Activated CD8-positive, alpha-beta memory T cell treated with anti-CD3 and anti-CD28 coated beads for 4 hours (primary cell): ENCODE data around the gene GSDMA.
"Not testable (repeated sequence)": the region's sequence is repeated elsewhere in the genome, so short reads cannot be mapped to it uniquely, and the experiment has no call there.

Experiments used
- DNase-seq, 2 donors: peaks; one replicate each; pipeline ENCODE4 v3.0.0-alpha.2; 2020; ENCODE audit warnings: low read depth in 2 of 2

Gene GSDMA

DNA sequence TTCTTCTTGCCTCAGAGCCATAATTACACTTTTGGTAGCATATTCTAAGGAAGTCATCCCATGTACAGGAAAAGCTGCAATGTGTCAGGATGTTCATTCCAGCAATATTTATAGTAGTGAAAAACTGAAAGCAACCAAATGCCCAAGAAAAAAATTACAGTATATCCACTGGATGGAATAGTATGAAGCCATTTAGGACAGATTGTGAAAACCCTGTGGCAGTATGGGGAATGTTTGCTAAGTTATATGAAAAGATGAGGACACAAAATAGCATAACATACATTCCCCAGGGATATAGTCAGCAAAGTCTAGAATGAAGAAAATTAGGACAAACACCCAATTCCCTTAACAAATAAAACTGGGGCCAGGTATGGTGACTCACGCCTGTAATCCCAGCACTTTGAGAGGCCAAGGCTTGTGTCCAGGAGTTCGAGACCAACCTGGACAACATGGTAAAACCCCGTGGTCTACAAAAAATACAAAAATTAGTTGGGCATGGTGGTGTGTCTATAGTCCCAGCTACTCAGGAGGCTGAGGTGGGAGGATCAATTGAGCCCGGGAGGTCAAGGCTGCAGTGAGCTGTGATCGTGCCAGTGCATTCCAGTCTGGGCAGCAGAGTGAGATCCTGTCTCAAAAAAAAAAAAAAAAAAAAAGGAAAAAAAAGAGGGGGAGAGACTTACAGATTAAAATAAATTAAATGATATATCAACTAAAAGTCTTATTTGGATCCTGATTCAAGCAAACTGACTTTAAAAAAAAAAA is 33.0 kb upstream of the GSDMA start:
- DNase-seq, result no peak

DNA sequence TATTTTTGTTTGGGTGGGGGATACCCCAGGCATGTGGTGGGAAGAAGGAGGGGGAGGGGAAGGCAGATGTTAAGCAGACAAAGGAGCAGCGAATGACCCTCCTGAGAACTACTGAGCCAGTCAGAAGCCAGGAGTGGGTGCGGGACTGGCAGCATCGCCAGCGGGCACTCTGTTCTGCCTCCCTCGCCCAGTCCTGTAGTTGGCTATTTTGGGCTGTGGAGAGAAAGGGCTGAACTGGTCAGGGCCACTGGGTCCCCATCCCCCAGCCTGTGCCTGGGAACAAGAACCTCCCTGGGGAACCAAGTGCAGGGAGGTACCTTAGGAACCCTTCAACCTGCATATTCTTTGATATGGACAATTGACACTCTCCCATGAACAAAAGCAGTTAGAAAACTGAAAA is 28.9 kb upstream of the GSDMA start:
- no peak for DNase-seq

DNA sequence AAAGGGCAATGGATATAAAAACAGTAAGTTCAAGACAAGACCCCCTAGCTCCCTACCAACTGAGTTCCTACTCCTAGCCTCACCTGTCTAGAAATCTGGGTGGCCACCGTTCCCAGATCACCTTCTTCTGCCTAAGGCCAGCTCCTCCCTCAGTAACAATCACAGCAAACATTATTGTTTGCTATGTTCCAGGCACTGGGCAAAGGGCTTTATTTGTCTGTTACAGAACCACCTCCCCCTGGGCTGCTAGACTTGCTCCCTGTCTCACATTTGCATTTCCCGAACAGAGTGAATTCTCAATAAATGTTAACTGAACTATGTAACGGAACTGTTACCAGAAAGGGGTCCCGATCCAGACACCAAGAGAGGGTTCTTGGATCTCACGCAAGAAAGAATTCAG is 28.5 kb upstream of the GSDMA start:
- no peak for DNase-seq

DNA sequence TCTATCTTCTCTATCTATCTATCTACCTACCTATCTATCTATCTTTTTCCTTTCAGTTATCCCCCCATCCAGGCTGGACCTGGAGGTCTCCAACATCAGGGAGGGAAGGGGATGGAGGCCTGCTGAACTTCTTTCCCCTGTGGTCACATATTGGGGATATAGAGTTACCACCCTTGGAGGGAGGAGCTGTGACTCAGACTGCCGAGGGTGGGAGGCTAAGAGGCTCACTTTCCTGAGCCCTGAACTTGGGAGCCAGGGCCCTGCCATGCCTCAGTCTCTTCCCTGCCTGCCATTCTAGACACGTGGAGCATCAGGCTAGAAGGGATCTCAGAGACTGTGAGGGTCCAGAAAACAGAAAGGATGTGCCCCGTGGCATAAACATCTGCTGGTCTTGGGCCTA is 26.9 kb upstream of the GSDMA start:
- DNase-seq, result no peak

DNA sequence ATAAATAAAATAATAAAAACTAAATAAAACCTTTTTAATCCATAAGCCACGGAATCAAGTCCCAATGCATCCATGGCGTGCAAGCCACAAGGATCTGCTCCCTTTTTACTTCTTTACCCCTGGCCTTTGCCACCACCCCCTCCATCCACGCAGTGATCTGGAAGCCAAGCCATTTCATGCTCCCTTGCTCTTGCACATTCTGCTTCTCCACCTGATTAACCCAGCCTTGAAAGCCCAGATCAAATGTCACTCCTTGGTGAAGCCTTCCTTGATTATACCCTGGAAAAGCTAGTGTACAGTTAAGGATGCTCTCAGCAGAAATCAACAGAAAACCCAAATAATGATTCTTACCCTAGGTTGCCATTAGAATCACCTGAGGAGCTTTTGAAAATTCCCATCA is 25.4 kb upstream of the GSDMA start:
- DNase-seq, result no peak

DNA sequence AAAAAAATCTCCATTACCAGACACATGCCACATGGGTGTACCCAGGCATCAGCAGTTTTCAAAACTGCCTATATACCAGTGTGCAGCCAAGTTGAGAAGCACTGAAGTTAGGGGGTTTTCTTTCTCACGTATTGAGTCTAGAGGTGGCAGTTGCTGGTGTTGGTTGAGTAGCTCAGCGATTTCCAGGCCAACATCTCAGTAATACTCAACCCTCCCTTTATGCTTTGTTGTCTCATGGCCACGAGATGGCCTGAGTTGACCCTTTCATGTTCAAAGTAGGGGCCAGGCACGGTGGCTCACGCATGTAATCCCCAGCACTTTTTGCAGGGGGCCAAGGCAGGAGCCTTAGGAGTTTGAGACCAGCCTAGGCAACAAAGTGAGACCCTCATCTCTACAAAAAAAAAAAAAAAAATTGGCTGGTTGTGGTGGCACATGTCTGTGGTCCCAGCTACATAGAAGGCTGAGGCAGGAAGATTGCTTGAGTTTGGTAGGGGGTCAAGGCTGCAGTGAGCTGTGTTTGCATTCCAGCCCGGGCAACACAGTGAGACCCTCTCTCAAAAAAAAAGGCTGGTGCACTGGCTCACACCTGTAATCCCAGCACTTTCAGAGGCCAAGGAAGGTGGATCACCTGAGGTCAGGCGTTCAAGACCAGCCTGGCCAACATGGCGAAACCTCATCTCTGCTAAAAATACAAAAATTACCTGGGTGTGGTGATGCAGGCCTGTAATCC is 24.5 kb upstream of the GSDMA start:
- no peak for DNase-seq

DNA sequence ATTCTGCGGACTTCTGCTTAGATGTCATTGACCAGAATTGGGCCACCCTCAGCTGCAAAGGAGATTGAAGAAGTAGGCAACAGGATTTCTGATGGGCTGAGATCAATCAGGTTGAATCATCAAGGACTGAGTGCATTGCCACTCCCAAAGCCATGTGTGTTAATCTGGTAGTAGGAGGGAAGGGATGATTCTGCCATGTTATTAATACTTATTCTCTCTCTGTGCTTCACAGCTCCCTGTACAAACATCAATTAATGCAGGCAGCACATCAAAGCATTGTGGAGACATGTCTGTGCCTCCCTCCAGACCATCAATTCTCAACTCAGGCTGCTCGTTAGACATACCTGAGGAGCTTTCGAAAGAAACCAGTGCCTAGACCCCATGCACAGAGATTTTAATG is 23.7 kb upstream of the GSDMA start:
- DNase-seq, result no peak

DNA sequence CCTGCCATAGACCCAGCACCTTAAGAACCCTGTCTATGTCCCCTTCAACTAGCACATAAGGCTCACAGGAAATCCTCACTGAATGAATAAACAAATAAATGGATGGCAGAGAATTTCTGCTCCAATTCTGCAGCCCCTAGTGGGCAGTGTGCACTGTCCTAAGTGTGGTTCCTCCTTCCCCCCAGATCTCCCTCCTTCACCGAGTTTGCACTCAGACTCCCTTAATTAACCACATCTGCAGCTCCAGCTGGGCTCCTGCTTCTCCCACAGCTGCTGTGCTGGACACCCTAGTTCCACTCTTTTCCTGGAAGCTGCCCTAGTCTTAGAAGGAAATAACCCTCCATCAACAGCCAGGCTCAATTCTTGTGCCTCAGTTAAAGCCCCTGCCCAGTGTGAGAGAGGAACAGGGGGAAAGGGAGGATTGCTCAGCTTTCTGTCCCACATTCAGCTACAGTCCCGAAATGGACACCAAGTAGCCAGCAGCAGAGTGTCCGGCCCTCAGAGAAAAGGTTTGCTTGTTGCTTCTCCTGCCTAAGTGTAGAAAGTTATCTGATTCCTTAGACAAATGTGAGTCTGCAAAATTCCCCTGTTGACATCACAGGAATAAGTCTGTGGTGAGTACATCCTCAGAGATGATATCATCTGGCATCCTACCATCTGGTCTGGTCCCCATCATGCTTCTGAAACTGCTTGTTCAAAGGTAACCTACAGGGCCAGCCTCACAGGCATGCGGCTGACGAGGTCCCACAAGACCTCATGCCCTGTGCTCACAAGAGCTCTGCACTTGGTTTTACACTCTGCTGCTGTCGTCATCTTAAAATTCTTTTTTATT is 23.0 kb upstream of the GSDMA start:
- DNase-seq, result no peak

DNA sequence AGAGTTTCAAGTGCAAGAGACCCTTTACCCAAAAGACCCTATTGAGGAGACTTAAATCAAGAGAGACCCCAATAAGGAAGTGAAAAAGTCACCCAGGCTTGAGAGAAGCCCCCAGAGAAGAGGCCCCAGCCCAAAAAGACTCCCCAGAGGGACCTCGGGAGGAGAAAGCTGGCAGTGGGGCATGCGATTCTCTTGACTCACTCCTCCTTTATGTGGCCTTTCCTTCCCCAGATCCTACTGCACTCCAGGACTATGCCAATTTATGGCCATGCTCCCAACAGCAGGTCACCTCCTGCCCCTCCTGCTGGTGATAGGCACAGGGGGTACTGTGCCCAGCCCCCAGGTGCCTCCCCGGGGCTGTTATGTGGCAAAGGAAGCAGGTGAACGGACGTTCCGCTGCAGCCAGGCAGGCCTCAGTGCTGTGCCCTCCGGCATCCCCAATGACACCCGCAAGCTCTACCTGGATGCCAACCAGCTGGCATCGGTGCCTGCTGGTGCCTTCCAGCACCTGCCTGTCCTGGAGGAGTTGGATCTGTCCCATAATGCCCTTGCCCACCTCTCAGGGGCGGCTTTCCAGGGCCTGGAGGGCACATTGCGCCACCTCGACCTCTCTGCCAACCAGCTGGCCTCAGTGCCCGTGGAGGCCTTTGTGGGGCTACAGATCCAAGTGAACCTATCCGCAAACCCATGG is 19.0 kb upstream of the GSDMA start:
- no peak for DNase-seq

DNA sequence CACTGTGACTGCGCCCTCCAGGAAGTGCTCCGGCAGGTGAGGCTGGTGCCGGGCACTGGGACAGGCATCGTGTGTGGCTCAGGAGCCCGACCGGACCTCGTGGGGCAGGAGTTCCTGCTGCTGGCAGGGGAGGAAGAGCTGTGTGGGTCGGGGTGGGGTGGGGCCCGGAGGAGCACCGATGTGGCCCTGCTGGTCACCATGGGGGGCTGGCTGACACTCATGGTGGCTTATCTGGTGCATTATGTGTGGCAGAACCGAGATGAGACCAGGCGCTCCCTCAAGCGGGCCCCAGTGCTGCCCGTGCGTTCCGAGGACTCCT is 18.5 kb upstream of the GSDMA start:
- no peak for DNase-seq

DNA sequence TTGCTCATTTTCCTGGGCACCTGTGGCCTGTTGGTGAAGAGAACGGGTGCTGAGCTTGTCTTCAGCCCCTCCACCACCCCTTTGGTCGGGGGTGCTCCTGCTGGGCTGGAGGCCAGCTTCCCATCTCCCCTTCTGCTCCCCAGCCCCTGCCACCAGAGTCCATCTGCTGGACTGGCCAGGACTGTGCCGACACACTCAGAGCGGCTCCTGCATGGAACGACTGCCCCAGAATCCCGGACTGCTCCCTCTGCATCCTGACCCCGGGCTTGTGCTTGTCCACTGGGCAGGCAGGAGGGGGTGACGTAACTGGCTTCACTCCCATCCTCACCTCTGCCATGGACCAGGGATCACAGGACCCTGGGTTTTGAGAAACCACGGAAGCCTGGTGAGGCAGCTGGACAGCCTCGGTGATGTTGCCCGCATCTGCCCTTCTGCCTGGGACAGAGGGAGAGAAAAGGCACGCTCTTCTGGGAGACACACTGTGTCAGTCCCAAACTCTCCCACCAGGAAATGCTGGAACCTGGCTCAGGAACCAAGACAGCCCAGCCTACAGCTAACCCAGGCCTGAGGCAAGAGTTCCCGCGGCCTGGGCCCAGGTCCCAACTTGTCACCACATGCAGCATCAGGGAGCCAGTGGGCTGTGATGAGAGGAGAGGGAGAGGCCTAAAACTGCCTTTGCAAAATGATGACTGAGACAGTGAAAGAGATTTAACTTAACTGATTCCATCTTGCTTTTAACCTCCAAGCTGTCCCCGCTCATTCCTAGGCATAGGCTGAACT is 16.1 kb upstream of the GSDMA start:
- DNase-seq, result no peak

DNA sequence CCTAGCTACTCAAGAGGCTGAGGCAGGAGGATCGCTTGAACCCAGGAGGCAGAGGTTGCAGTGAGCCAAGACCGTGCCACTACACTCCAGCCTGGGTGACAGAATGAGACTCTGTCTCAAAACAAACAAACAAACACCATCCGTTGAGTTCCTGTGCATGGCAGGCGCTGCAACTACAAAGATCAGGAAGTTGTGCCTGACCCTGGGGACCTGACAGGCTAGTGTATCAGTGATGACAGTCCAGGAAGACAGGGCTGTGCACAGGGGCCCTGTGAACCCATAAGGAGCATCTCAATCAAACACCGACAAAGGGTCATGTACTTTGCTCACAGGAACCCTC is 14.3 kb upstream of the GSDMA start:
- not testable (repeated sequence) for DNase-seq

DNA sequence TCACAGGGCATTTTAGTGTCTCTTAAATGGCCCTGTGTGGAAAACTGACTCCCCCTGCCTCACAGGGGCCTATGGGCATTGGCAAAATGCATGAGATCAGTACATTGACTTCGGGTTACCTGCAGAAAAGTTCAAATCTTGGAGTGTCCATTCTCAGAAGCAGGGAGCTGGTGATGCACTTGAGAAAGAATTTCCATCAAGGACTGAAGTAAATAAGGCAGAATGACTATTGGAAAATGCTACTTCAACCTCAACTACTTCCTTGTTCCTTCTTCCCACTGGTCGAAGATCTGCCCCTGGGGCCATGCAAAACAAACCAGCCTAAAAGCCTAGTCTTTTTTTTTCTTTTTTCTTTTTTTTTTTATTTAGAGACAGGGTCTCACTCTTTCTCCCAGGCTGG is 13.8 kb upstream of the GSDMA start:
- no peak for DNase-seq

DNA sequence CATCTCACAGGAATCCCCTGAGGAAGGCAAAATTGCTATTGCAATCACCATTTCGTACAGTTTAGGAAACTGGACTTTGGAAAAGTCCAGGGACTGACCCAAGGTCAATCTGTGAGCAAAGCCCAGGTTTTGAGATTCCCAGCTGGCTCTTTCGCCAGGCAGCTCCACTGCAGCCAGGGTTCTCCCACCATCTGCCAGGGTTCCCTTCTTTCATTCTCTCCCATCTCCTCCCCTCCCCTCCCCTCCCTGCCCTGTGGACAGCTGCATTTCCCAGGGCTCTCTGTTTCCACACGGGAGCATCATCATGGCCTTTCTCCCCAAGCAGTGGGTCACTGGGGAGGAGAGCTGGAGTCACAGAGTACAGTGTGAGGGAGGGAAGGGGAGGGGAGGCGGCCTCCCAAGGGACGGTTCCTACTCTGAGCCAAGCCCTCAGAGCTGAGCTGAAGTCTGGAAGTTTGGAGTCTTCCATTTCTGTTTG is 11.9 kb upstream of the GSDMA start:
- no peak for DNase-seq

DNA sequence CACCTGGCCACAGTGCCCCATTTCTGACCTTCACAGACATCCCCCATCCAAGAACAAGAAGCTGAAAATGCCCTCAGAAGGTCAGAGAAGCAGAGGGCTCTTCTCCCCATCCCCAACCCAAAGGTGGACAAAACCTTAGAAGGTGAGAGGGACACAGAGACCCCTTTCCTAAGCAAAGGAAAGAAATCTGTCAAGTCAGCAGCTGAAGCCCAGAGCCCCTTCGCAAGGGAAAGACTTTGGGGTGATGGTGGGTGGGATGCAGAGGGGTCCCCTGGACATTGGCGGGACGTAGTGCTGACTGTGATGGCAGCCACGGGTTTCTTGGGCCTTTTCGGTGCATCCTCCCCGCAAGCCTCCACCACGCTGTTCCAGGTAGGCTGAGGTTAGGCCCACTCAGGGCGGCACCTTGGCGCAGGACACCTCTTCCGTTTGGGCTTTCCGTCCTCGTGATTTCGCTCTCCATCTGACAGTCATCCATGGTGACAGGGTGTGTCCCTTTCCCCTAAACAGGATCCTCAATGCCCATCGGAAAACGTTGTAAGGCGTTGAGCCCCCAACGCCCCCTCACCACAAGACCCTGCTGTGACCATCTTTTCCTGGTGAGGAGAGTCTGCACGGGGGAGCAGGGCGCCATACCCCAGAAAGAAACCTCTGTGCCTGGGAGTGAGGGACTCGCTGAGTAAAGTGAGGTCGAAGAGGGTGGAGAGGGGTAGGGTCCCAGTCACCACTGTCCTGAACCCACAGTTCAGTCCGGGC is 10.7 kb upstream of the GSDMA start:
- no peak for DNase-seq

DNA sequence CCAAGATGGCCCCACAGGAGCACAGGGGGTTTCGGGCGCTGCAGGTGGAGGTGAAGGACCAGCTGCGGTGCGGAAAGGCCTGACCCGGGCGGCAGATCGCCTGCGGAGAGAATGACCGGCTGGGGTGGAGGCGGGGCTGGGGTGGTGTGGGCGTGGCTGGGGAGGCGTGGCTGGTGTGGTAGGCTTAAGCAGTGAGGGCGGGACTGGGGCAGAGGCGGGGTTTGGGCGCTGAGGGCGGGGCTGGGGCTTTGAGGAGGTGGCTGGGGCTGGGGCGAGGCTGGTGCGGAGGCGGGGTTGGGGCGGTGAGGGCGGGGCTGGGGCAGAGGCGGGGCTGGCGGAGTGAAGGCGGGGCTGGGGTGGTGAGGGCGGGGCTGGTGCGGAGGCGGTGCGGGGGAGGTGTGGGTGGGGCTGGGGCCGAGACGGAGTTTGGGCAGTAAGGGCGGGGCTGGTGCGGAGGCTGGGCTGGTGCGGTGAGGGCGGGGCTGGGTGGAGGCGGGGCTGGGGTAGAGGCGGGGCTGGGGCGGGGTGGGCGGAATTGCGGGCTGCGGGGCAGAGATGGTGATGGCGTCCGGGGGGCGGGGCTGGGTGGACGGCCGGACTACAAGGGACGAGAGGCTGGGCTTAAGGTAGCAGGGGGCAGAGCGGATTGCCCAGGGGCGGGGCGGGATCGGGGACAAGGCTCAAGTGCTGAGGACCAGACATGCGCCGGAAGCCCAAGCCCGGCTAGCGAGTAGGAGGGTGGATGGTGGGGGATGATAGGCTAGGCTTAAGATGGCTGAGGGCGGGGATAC is 9.9 kb upstream of the GSDMA start:
- DNase-seq, result peak; percentile 91 to 94

DNA sequence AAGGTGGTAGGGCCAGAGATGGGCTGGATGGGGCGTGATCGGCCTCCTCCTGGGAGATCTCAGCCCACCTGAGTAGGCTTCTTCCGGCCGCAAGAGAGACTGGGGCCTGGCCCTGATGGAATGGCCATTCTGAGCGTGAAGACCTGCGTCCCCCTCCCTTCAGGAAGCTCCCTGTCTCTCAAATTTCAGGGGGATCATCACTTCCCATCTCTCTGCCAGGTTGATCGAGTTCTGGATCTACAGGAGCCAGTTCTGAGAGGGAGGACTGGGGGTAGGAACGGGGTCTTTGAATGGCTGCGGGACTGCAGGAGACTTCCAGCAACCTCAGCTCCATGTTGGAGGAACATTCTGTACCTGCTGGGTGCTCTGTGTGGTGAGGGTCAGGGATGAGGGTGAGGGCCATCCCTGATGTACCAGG is 9.3 kb upstream of the GSDMA start:
- DNase-seq, result no peak

DNA sequence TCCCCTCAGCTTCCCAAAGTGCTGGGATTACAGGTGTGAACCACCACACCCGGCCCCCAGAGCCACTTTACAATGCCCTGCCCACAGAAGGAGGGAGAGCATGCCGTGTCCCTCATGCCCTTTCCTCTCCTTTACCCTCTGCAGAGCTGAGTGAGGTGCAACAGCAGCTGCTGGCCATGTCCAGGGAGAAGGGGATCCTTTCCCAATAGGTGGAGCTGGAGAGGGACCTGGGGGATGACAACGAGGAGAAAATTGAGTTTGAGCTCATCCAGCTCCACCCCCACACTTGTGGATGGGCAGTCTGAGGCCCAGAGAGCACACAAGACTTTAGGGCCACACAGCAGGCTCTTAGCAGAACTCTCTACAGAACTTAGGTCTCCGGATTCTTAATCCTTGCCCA is 7.9 kb upstream of the GSDMA start:
- no peak for DNase-seq

DNA sequence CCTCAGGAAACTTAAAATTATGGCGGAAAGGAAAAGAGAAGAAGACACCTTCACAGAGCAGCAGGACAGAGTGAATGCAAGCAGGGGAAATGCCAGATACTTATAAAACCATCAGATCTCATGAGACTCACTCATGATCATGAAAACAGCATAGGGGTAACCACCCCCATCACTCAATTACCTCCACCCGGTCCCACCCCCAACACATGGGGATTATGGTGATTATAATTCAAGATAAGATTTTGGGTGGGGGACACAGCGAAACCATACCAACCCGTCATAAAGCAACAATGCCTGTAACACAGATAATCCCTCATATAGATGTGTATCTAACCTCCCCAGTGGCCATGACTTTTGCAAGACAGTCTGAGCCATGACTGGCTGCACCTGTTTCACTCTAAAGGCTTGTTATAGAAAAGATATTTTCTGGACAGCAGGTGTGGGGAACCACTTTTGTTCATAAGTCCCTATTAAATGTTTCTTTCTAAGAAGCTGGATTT is 7.0 kb upstream of the GSDMA start:
- no peak for DNase-seq
